ENCODE results near the gene TWF2. TPM values are rescaled to one million over a fixed set of nuclear protein-coding genes. Genes with fewer than 3 reads are reported as not detected.

Gene TWF2
- total RNA-seq, 1 donor from 2014 or later, result 37.4 TPM

- no peak for ATAC-seq
Observed at GRCh38 chr3:52202384-52203077, 36.4 kb downstream of the TWF2 start.

GRCh38 chr3:52200981-52201679 lies 37.8 kb downstream of the TWF2 start:
- ATAC-seq, result no peak

GRCh38 chr3:52198643-52199608 lies 40.0 kb downstream of the TWF2 start:
- ATAC-seq, result peak; percentile 2

GRCh38 chr3:52197842-52198625 lies 40.9 kb downstream of the TWF2 start, which contains the start of gene ALAS1:
Gene ALAS1, plus strand, starts transcription at chr3:52198160. Its CDS starts 1,082 bp downstream, at chr3:52199242.
- ATAC-seq, result peak; percentile 80

GRCh38 chr3:52197499-52197841 lies 41.5 kb downstream of the TWF2 start:
- ATAC-seq, result no peak

- peak; percentile 27 for ATAC-seq
Observed at GRCh38 chr3:52196977-52197376, 42.0 kb downstream of the TWF2 start.

GRCh38 chr3:52195823-52196331 lies 43.1 kb downstream of the TWF2 start:
- ATAC-seq, result peak; percentile 31

GRCh38 chr3:52195291-52195597 lies 43.7 kb downstream of the TWF2 start:
- ATAC-seq, result no peak

- no peak for ATAC-seq
Observed at GRCh38 chr3:52194485-52195290, 44.3 kb downstream of the TWF2 start.

- ATAC-seq, result no peak
Observed at GRCh38 chr3:52193065-52193464, 45.9 kb downstream of the TWF2 start.

GRCh38 chr3:52191663-52192062 lies 47.3 kb downstream of the TWF2 start:
- no peak for ATAC-seq

- ATAC-seq, result peak; percentile 4
Observed at GRCh38 chr3:52190294-52191074, 48.5 kb downstream of the TWF2 start.

- ATAC-seq, result no peak
Observed at GRCh38 chr3:52188556-52188955, 50.4 kb downstream of the TWF2 start.

GRCh38 chr3:52186729-52187128 lies 52.2 kb downstream of the TWF2 start:
- no peak for ATAC-seq

GRCh38 chr3:52185837-52186236 lies 53.1 kb downstream of the TWF2 start:
- ATAC-seq, result no peak

GRCh38 chr3:52185311-52185710 lies 53.6 kb downstream of the TWF2 start:
- ATAC-seq, result no peak

GRCh38 chr3:52184690-52185089 lies 54.3 kb downstream of the TWF2 start:
- ATAC-seq, result no peak

GRCh38 chr3:52183786-52184445 lies 55.0 kb downstream of the TWF2 start:
- no peak for ATAC-seq

GRCh38 chr3:52182691-52183090 lies 56.3 kb downstream of the TWF2 start:
- ATAC-seq, result no peak

- no peak for ATAC-seq
Observed at GRCh38 chr3:52182196-52182595, 56.8 kb downstream of the TWF2 start.
